Measurements from ENCODE around the gene ATP9B. TPM values are rescaled to one million over a fixed set of nuclear protein-coding genes. Genes with fewer than 3 reads are reported as not detected.

ATP9B gene
- total RNA-seq, 1 donor from 2014 or later = 27.3 TPM

DNA sequence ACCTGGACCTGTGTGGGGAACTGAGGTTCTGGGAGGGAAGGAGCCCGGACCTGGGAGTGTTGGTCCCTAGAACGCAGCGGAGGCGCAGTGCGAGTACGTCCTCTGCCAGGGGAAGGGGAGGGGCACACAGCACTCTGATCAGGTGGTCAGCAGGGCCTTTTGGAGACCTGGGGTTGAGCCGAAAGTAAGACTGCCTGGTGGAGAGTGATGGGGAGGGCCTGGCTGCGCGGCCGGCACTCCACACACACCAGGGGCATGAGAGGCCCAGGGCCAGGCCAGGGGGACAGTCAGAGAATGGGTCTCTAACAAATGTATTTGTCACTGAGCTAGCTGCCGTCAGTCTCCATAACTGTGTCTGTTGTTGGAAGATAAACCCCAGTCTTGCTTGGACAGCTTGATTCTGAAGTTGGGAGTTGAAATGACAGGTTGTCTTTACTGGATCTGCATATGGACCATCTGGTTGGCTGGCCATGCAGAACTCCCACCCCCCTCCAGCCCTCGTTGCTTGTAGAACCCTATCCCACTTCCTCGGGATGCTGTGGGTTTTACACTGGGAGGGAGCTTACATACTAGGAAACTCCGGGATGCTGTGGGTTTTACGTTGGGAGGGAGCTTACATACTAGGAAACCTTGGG, 251.1 kb downstream of the ATP9B start:
- TF ChIP-seq, protein P1, sequence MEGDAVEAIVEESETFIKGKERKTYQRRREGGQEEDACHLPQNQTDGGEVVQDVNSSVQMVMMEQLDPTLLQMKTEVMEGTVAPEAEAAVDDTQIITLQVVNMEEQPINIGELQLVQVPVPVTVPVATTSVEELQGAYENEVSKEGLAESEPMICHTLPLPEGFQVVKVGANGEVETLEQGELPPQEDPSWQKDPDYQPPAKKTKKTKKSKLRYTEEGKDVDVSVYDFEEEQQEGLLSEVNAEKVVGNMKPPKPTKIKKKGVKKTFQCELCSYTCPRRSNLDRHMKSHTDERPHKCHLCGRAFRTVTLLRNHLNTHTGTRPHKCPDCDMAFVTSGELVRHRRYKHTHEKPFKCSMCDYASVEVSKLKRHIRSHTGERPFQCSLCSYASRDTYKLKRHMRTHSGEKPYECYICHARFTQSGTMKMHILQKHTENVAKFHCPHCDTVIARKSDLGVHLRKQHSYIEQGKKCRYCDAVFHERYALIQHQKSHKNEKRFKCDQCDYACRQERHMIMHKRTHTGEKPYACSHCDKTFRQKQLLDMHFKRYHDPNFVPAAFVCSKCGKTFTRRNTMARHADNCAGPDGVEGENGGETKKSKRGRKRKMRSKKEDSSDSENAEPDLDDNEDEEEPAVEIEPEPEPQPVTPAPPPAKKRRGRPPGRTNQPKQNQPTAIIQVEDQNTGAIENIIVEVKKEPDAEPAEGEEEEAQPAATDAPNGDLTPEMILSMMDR (IDR thresholded peaks at IDR 0.05) = no peak
- Mint-ChIP-seq H3K9me3 (ENCODE audit: unreplicated experiment) (peaks cover 4% of the 10 kb centered on the region), H3K27ac (ENCODE audit: unreplicated experiment) (no peak overlapping the region), H3K36me3 (ENCODE audit: unreplicated experiment) (peaks cover 18% of the 10 kb centered on the region), H3K27me3 (ENCODE audit: unreplicated experiment) (no peaks in the 10 kb centered on the region), H3K4me1 (ENCODE audit: unreplicated experiment) (no peaks in the 10 kb centered on the region), H3K4me3 (ENCODE audit: unreplicated experiment) (no peak overlapping the region)
- no peak for DNase-seq (ENCODE audit: extremely low spot score, unreplicated experiment)

DNA sequence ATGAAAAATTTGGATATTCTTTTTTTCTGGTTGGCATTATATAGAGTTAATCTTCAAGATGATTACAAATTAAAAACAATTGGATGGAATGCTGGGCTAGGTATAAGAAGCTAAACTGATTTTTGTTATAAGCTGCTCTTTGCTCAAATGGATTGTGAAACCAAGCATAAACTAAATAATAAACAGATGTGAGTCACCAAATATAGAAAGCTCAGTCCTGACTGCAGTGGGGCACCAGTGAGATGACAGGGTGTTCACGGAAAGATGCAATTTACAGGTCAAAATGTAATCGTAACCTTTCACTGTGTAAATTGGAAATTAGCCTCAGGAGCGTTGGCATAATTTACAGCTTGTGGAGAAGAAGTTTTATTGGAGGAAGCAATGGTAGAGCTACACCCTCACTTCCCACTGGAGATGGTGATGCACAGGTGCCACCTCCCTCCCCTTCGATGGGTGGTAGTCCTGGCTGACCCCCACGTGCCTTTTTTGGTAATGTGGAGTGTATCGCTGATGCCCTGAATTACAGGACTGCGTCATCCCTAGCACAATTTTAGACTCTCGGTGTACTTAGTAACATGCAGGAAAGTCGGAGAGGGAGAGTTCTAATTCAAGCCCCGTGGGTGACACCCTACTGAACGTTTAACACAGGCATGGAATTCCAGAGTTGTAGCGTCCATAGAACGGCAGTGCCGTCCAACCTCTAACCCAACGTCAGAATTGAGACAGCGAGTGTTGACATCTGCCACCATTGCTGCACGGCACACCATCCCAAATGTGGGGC, 252.6 kb downstream of the ATP9B start:
- H3K4me3 Mint-ChIP-seq (ENCODE audit: unreplicated experiment) = no peak overlapping the region
- H3K4me1 Mint-ChIP-seq (ENCODE audit: unreplicated experiment) = no peaks in the 10 kb centered on the region
- TF ChIP-seq, protein P1 (IDR thresholded peaks at IDR 0.05) = no peak
- no peaks in the 10 kb centered on the region for H3K9me3 Mint-ChIP-seq (ENCODE audit: unreplicated experiment)
- H3K27me3 Mint-ChIP-seq (ENCODE audit: unreplicated experiment) = no peaks in the 10 kb centered on the region
- peaks cover 5% of the 10 kb centered on the region for H3K36me3 Mint-ChIP-seq (ENCODE audit: unreplicated experiment)
- DNase-seq (ENCODE audit: extremely low spot score, unreplicated experiment) = no peak
- no peak overlapping the region for H3K27ac Mint-ChIP-seq (ENCODE audit: unreplicated experiment)

DNA sequence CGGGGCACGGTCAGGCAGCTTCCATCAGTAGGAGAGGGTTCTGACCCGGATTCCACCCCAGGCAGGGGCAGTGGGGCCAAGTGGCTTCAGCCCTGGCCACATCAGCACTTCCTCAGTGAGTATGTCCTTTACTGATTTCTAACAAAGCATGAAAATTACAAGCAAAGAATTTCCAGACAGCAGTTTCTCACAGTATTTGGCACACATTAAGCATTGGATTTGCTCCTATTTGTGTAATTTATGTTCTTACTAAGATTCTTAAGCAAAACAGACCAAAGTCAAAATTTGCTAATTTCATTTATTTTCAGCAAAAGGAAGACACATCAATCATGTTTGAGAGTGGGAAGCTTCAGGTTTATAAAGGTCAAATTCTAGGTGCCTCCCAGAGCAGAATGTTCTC, 253.2 kb downstream of the ATP9B start:
- Mint-ChIP-seq H3K36me3 (ENCODE audit: unreplicated experiment) (peaks cover 5% of the 10 kb centered on the region), H3K4me1 (ENCODE audit: unreplicated experiment) (no peaks in the 10 kb centered on the region), H3K4me3 (ENCODE audit: unreplicated experiment) (no peak overlapping the region), H3K27ac (ENCODE audit: unreplicated experiment) (no peak overlapping the region), H3K9me3 (ENCODE audit: unreplicated experiment) (no peaks in the 10 kb centered on the region), H3K27me3 (ENCODE audit: unreplicated experiment) (no peaks in the 10 kb centered on the region)
- TF ChIP-seq, protein P1 (IDR thresholded peaks at IDR 0.05) = no peak
- no peak for DNase-seq (ENCODE audit: extremely low spot score, unreplicated experiment)

DNA sequence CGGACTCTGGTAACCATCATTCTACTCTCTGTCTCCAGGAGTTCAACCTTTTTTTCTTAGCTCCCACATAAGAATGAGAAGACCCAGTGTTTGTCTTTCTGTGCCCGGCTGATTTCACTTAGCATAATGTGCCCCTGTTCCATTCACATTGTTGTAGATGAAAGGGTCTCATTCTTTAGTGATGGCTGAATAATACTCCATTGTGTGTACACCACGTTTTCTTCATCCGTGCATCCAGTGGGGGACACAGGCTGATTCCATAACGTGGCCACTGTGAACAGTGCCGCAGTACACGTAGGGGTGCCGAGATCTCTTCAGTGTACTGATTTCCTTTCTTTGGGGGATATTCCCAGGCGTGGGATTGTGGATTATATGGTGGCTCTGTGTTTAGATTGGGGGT, 254.3 kb downstream of the ATP9B start:
- no peaks in the 10 kb centered on the region for H3K27me3 Mint-ChIP-seq (ENCODE audit: unreplicated experiment)
- TF ChIP-seq, protein P1 (IDR thresholded peaks at IDR 0.05) = no peak

GRCh38 chr18:79326413-79327198, 257.4 kb downstream of the ATP9B start:
- H3K27ac Mint-ChIP-seq (ENCODE audit: unreplicated experiment) = no peak overlapping the region
- H3K27me3 Mint-ChIP-seq (ENCODE audit: unreplicated experiment) = no peaks in the 10 kb centered on the region
- H3K4me3 Mint-ChIP-seq (ENCODE audit: unreplicated experiment) = no peak overlapping the region

More for the DNA sequence above, 254.3 kb downstream of the ATP9B start:
- Mint-ChIP-seq H3K4me3 (ENCODE audit: unreplicated experiment) (no peak overlapping the region), H3K4me1 (ENCODE audit: unreplicated experiment) (no peaks in the 10 kb centered on the region), H3K27ac (ENCODE audit: unreplicated experiment) (no peak overlapping the region), H3K9me3 (ENCODE audit: unreplicated experiment) (no peaks in the 10 kb centered on the region), H3K36me3 (ENCODE audit: unreplicated experiment) (peaks cover 5% of the 10 kb centered on the region)
- no peak for DNase-seq (ENCODE audit: extremely low spot score, unreplicated experiment)

More at GRCh38 chr18:79326413-79327198, 257.4 kb downstream of the ATP9B start:
- H3K4me1 Mint-ChIP-seq (ENCODE audit: unreplicated experiment) = no peaks in the 10 kb centered on the region
- no peaks in the 10 kb centered on the region for H3K9me3 Mint-ChIP-seq (ENCODE audit: unreplicated experiment)
- peaks cover 11% of the 10 kb centered on the region for H3K36me3 Mint-ChIP-seq (ENCODE audit: unreplicated experiment)
- DNase-seq (ENCODE audit: extremely low spot score, unreplicated experiment) = no peak
- TF ChIP-seq, protein P1 (IDR thresholded peaks at IDR 0.05) = no peak
